ENCODE data around the gene RPL34.

GRCh38 chr4:108674356-108674977 lies 54.1 kb downstream of the RPL34 start:
- TF ChIP-seq, protein P1, sequence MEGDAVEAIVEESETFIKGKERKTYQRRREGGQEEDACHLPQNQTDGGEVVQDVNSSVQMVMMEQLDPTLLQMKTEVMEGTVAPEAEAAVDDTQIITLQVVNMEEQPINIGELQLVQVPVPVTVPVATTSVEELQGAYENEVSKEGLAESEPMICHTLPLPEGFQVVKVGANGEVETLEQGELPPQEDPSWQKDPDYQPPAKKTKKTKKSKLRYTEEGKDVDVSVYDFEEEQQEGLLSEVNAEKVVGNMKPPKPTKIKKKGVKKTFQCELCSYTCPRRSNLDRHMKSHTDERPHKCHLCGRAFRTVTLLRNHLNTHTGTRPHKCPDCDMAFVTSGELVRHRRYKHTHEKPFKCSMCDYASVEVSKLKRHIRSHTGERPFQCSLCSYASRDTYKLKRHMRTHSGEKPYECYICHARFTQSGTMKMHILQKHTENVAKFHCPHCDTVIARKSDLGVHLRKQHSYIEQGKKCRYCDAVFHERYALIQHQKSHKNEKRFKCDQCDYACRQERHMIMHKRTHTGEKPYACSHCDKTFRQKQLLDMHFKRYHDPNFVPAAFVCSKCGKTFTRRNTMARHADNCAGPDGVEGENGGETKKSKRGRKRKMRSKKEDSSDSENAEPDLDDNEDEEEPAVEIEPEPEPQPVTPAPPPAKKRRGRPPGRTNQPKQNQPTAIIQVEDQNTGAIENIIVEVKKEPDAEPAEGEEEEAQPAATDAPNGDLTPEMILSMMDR (IDR thresholded peaks at IDR 0.05): no peak
- TF ChIP-seq POLR2AphosphoS5 (IDR thresholded peaks at IDR 0.05): no peak
- TF ChIP-seq EP300 (IDR thresholded peaks at IDR 0.05): no peak
